Activated CD4-positive, CD25-positive, alpha-beta regulatory T cell (primary cell): ENCODE data around the gene SMIM7.
A peak's percentile ranks its signal among the peaks of the same experiment; 100 is the strongest.
"Not testable (repeated sequence)": the region's sequence is repeated elsewhere in the genome, so short reads cannot be mapped to it uniquely, and the experiment has no call there.

ENCODE experiments used
- DNase-seq, 4 experiments: peaks; one replicate each; lab custom pipeline; 2025; lab: John Stamatoyannopoulos, UW

SMIM7 gene

DNA sequence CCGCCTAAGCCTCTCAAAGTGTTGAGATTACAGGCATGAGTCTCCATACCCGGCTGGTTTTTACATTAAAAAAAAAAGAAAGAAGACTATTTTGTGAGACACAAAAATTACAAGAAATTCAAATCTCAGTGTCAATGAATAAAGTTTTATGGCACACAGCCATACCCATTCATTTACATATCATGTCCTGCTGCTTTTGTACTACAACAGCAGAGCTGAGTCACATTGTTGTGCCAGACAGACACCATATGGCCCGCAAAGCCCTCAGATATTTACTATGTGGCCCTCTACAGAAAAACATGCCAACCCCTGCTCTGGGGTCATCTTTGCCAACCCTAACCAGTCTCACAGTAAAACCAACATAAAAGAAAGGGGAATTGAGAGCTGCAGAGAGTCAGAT, 5.3 kb downstream of the SMIM7 start:
- DNase-seq: no peak

DNA sequence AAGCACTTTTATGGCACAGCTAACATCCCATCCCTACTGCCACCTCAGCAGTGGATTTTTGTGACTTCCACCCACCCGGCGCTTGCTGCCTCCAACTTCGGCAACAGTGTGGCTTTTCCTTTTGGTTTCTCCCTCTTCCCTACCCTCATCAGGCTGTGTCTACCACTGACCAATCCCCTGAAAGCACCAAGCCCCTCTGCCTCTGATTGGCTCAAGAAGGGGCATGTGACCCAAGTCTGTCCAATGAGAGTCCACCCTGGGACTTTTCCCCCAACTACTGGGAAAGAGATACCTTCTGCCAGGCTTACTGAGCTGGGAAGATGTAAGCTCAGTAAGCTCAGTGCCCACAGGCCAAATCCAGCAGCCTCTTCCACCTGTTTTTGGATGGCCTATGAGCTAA, 5.8 kb downstream of the SMIM7 start:
- no peak for DNase-seq

DNA sequence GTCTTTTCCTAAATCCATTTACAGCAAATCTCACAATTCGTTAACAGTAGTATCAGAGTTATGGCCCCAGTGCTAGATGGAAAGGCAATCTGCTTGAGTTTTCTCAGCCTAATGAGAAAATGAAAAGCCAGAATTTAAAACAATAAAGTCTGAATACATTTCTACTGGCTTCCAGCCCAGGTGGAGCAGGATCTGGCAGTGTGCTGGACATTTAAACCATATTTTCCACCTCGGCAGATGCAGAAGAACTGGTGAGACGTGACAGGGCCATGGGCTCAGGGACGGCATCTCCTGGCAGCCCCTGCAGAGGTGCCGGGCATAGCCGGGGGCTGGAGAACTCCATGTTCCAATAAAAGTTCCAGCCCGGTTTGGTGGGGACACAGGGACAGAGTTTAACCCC, 7.1 kb downstream of the SMIM7 start:
- no peak for DNase-seq

DNA sequence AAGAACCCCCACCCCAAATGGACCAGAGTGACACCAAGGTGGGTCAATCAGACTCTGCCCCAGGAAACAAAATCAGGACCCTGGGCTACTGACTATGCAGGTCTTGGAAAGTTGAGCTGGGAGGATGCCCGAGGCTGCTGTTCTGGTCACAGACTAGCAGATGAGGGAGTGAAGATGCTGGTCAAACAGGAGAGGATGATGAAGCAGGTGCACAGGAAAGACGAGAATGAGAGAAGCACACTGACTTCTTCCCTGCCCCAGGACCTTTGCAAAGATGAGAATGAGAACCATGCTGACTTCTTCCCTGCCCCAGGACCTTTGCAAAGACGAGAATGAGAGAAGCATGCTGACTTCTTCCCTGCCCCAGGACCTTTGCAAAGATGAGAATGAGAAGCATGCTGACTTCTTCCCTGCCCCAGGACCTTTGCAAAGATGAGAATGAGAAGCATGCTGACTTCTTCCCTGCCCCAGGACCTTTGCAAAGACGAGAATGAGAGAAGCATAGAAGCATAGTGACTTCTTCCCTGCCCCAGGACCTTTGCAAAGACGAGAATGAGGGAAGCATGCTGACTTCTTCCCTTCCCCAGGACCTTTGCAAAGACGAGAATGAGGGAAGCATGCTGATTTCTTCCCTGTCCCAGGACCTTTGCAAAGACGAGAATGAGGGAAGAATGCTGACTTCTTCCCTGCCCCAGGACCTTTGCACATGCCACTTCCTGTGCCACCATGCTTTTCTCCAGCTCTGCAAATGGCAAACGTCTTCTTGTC, 8.3 kb downstream of the SMIM7 start:
- DNase-seq: not testable (repeated sequence)

DNA sequence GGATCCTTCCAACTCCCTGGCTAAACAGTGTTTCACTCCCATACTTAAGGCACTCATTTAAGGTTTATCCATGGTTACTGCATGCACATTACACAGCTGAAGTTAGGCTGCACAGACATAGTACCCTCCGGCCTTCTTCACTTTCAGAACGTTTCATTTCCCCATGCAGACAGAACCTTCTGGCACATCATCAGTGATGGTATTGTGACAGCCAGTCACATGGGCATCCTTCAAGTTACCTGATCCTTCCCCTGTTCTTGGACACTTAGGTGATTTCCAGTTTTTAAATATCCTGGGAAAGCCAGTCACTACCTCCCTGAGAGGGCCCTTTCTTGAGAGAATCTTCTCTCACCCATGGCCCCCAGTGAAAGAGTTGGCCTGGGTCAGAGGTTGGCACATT, 9.1 kb downstream of the SMIM7 start:
- no peak for DNase-seq

DNA sequence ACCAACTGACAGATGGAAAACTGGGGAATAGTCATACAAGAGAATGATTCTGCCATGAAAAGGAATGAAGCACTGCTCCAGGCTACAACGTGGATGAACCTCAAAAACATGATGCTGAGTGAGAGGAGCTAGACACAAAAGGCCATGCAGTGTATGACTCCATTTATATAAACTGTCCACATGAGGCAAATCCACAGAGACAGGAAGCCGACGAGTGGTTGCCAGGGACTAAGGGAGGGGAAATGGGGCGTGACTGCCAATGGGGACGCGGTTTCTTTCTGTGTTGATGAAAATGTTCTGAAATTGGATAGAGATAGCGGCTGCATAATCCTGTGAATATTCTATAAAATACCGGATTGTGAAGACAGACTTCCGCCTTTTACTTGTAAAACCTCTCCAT, 10.2 kb downstream of the SMIM7 start:
- no peak for DNase-seq

DNA sequence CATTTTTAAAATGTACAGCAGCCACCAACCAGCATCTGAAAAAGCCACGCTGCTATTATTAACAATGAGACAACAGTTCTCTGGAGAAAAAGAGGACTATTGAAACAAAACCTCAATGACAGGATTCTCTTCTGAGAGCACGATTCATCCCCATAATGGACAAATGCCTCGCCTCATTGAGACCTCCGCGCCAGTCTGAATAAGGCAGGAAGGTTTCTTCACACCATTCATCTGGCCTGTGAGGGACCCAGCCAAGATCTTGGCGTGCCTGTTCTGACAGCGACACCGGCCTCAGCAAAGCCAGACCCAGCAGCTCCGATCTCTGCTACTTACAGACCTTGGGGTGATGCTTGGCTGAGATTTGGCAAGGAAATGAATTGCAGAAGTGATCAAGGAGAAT, 14.8 kb downstream of the SMIM7 start:
- no peak for DNase-seq

DNA sequence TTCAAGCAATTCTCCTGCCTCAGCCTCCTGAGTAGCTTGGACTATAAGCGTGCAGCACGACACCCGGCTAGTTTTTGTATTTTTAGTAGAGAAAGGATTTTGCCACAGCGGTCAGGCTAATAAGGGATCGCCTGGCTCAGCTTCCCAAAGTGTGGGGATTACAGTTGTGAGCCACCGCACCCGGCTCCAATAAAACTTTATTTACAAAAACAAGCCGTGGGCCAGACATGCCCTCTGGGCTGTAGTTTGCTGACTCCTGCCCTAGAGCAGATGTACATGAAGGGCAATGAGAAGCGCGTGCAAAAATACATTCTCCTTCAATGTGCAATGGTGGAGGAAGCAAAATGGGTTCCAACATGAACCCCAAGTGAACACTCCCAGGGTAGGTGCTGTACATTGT, 18.2 kb downstream of the SMIM7 start:
- DNase-seq: no peak

DNA sequence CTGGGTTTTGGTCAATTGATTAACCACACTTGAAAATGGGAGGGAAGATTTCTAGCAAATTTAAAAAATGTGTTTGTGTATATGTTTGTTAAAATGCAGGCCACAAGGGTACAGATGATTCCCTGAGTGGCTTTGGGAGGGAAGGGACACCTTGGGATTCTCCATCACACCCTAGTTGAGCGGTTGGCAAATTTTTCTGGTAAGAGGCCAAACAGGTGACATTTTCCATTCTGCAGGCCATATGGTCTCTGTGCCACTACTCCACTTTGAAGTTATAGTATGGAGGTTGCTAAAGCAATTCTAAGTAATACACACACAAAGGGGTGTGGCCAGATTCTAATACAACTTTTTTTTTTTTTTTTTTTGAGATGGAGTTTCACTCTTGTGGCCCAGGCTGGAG, 19.0 kb downstream of the SMIM7 start:
- DNase-seq: no peak

DNA sequence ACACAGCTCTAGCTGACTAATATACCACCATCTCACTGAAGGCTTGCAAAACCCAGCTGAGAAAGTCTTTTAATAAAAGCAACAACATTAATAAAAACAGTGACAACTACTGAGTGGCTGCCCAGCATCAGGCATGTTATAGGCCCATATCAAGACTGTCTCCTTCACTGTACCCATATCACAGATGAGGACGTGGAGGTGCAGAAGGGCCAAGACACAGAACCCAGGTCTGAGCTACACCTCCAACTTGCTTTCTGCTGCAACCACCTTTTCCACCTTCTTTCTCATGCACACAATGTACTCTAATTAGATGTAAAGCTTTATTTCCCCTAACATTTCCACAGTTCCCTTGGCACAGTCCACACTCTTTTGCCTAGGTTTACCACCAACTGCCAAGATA, 21.3 kb downstream of the SMIM7 start:
- no peak for DNase-seq

DNA sequence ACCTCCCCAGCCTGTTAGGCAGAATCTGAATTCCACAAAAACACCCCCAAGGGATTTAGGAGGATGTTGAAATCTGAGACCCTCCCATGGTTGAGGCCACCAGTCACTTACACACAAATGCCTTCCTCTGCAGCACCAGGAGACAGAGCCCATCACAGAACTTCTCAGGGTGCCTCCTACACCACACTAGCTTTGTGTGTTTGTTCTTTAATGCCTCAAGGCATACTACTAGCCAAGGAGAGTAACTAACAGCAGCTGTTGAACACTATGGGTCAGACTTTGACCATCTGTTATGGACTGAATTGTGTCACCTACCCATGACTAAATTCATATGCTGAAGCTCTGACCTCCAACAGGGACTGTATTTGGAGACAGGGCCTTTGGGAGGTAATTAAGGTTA, 22.4 kb downstream of the SMIM7 start:
- DNase-seq: no peak

DNA sequence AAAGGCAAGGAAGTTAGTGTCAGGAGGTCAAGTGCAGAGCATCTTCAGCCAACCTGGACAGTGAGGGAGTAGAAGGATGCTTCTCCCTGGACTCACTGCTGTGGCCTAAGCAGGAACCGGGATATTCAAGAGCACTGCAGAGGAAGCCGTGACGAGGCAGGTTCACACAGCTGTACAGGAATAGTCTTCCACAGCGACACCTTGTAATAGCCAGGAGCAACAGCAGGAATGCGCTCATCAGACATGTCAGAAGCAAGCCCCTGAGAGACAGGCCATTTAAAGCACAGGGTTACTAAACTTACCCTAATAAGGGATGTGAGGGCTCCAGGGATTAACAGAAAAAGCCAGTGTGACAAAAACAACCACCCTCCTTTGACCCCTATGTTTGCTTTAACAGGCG, 28.5 kb downstream of the SMIM7 start:
- DNase-seq: no peak

DNA sequence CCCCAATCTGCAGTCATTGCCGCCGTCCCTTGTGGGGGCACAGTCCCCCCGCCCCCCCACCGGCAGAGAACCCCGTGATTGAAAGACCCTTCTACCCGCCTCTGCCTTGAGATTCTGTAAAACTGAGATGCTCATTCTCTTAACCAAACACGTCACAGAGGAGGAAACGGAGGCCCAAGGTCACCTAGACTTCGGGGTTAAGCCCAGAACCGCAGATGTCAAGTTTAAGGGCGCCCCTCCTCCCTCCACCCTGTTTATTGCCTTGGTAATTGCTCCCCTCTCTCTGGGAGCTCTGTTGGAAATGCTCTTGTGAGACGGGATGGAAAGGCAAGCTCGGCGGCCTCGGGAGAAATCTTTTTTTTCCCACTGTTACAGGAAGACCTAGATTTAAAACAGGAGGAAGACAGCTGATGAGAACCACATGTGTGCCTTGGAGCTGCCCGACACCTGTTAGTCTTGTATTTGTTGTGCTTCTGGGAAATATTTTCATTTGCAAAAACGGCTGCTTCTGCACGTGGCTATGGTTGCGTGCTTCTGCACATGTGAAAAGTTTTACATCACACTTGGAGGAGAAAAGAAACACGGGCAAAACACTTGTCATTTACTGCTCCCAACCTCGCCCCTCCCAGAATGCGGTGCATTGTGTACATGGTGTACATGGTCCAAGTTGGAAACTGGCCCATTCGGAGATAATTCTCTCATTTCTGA, 30.8 kb downstream of the SMIM7 start:
- DNase-seq: peak in 1 of 4 experiments; percentile 45

DNA sequence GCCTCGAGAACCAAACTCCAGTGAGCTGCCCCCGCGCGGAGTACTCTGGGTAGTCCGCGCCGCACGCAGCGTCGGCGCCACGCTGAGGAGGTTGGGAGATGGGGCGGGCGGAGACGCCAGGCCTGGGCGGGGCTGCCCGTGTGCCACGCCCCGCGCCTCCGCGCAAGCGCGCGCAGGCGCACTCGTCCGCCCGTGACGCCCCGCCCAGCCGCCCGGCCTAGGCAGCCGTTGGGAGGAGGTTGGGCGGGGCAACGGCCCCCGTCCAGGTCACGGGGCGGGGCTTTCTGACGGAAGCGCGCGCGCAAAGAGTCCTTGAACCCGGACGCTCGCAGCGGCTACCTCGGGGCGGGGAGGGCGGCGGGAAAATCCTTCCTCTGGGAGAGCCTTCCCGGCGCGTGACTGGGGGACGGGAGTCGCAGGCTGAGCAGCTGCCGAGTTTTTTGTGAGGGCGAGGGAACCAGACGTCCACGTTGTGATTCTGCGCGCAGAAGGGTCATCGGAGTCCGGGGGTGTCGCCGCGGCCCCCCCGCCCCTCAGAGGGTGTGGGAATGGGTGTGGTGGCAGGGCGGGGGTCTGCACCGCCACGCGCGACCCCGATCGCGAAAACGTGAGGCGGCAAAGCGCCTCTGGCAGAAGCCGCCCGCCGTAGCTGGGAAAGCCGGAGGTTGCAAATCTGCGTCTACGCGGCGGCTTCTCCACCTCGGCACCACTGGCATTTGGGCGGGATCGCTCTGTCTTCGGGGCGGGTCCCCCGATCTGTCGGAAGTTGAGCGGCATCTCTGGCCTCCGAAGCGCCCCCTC, 31.6 kb downstream of the SMIM7 start, which contains the start of gene MED26:
TSS of gene MED26 (minus strand) at position 22 of the 801 bp plus-strand sequence. CDS start 261 bp downstream, outside the sequence.
- peak; percentile 88 to 94 (median 92) for DNase-seq

DNA sequence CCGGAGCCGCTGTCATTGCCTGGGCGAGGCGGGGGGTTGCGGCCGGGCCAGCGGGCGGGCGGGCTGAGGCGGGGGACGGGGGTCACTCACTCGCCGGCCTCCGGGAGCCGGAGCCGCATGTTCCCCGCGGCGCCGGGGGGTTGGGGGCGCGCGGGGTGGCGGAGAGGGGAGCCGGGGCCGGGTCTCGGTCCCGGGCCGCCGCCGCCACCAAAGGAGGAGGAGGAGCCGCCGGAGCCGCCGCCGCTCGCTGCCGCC, 32.1 kb downstream of the SMIM7 start:
- DNase-seq: no peak

DNA sequence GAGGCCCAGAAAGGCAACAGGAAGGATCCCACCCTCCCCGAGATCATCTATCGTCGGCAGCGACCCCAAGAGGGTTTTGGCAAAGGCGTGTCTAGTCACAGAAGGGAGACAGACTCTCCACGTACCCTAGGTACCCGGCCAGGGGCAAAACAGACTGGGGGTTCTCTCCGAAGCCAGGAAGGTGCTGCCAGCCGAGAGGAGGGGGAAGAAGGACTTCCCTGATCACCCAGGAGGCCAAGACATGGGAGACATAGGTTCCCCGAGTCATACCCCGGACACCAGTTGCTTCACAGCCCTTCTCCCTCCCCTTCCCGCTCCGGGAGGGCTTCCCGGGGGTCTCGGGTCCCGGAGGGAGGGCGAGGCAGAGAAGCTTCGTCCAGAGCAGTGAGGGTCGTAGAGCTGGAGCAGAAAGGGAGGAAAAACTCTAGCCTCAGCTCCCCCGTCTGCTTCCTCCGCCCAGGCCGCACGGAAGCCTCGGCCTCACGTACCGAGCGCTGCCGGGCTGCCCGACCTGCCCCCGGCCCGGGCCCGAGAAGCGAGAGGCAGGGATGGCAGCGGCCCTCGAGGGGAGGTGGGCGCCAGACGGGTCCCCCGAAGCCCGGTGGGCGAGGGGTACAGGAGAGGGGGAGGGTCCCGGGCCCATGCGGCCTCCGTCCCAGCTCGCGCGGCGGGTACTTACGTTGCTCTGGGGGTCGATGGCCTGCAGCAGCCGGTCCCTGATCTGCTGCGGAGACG, 32.6 kb downstream of the SMIM7 start:
- no peak for DNase-seq

DNA sequence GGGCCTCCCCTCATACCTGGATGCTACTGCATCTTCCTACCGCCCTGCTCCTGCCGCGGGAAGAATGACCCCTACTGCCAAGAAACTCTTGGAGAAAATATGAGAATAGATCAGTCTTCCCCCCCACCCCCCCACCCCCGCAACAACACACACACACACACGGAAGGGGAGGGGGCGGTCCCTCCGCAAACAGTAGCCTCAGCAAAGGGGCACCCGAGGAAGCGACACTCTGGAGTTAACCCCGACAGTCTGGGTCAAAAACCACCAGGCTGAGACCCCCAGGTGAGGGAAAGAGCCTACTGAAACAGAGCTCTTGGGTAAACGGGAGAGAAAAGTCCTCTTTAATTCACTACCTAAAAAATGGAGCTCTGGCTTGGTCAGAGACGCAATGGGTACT, 33.1 kb downstream of the SMIM7 start:
- DNase-seq: no peak

DNA sequence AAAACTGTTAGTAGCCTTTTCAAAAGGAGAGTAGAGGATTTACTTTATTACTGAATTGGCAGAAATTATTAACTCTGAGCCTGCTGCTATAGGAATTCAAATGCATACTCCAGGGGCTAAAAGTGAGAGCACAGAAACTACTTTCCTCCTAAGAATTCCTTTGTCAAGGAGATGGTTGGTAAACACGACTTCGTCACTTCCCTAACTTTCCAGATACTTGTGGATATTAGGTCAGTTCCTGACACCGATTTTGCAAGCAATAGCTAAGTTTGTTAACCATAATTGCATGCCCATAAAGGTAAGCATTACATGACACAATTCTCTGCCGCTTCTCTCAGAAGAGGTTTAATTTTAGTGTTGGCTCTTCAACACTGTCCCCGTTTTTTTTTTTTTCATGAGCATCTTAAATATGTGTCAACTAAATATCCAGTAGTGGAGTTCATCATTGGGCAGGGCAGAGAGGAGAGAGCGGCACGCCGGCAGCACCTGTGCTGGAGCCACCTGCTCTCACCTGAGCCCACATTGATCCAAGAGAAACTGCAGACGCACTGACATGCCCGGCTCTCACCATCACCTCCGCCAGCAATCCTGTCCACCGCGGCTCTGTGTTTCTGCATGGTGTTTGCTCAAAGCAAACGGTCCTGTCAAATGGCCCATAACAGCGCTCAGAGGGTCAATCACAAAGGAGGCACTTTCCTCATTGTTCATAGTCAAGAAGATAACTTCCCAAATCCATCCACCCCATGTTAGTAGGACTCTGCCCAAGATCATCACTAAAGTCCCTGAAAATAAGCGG, 34.6 kb downstream of the SMIM7 start:
- no peak for DNase-seq

DNA sequence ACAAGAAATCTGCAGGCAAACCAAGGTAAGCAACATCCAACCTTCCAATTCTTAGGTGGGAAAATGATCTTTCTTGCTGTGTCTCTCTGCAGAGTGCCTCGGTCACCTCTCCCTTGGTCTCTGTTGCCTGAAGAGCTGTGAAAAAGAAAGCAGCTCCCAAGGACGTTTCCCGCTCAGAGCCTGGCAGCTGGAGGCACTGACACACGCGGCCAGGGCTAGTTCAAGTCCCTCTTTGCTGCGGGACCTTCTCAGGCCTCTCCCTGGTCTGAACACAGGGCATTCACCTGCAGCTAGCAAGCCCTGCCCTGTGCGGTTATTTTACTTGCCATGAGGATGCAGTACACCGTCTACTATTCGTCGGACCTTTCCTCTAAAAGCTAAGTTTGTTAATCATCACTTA, 35.7 kb downstream of the SMIM7 start:
- no peak for DNase-seq

DNA sequence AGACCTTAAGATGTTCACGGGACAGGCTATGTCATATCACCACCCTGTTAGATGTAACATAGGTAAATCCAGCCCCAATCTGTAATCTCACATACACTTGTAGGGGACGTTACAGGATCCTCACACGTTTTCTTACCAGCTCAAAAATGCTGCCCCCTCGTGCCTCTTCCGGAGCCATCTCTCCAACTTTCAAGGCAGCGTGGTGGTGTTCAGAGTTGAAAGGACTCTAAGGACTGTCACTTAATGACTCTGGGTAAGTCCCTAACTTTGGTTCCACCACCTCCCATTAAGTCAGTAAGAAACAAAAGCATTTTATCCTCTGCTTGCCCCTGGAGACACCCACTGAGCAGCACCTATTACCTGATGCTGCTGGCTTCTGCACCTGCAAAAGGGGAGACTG, 36.4 kb downstream of the SMIM7 start:
- no peak for DNase-seq

DNA sequence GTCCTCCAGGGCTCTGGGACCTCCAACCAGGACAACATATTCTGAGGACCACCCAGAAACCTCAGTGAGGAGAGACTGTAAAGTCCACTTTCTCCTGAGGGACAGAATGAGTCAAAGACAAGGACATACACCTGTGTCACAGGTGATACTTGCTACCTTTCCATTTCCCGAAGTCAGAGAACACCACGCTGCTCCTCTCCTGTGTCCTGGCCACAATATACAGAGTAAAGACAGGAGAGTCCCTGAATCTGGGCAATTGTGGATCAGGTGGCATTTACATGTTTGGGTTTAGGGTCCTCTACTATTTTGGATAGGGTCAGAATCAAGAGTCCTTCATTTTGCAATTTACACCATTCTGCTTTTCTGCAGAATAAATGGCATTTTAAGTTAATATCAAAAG, 36.9 kb downstream of the SMIM7 start:
- no peak for DNase-seq
